Osteocyte (in vitro differentiated cells): ENCODE measurements around the gene CABLES2. TPM values are rescaled to one million over a fixed set of nuclear protein-coding genes. Genes with fewer than 3 reads are reported as not detected.

ENCODE experiments used
- DNase-seq: peaks from one replicate; pipeline ENCODE4 v3.0.0; 2021; ENCODE audit warnings: mixed read lengths; ENCODE audit not compliant: unreplicated experiment; ENCODE audit errors: extremely low spot score
- H3K27ac Mint-ChIP-seq: one replicate; pipeline ENCODE4 v1.8.0; 2021; ENCODE audit warnings: mild to moderate bottlenecking, mixed read lengths; ENCODE audit not compliant: unreplicated experiment
- H3K27me3 Mint-ChIP-seq: one replicate; pipeline ENCODE4 v1.8.0; 2021; ENCODE audit warnings: mixed read lengths; ENCODE audit not compliant: unreplicated experiment
- H3K36me3 Mint-ChIP-seq: one replicate; pipeline ENCODE4 v1.8.0; 2021; ENCODE audit warnings: mixed read lengths; ENCODE audit not compliant: unreplicated experiment
- H3K4me1 Mint-ChIP-seq: one replicate; pipeline ENCODE4 v1.8.0; 2021; ENCODE audit warnings: mixed read lengths; ENCODE audit not compliant: unreplicated experiment
- H3K4me3 Mint-ChIP-seq: one replicate; pipeline ENCODE4 v1.8.0; 2021; ENCODE audit warnings: mild to moderate bottlenecking, moderate library complexity, mixed read lengths; ENCODE audit not compliant: unreplicated experiment
- H3K9me3 Mint-ChIP-seq: one replicate; pipeline ENCODE4 v1.8.0; 2021; ENCODE audit warnings: mixed read lengths; ENCODE audit not compliant: unreplicated experiment
- total RNA-seq: library from RNA; stranded (reverse); gene quantifications from 2 replicates; pipeline ENCODE4 v1.2.1, GENCODE V29; 2021
- TF ChIP-seq, protein P1 (sequence below): fragments of 200-600 bp; sonication (generic); IDR thresholded peaks from 2 replicates; pipeline ENCODE4 v1.5.0; 2021; ENCODE audit warnings: antibody characterized with exemption, mild to moderate bottlenecking, moderate library complexity

CABLES2 gene
- total RNA-seq, 1 donor from 2014 or later = 8.8 TPM

DNA sequence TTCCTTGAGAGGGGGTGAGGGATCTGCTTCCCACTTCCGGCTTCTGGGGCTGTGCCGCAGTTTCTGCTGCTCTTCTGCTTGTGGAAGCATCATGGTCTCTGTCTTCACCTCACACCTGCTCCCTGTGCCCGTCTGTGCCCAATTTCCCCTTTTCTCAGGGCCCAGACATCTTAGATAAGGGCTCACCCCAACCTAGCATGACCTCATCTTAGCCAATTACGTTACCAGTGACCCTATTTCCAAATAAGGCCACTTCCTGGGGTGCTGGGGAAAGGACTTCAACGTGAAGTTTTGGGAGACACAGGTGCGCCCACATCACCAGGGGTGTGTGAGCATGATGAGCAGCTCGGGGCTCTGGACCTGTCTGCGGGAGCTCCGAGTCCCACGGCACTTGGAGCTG is 41.0 kb upstream of the CABLES2 start:
- H3K27ac Mint-ChIP-seq = no peak overlapping the region
- TF ChIP-seq, protein P1, sequence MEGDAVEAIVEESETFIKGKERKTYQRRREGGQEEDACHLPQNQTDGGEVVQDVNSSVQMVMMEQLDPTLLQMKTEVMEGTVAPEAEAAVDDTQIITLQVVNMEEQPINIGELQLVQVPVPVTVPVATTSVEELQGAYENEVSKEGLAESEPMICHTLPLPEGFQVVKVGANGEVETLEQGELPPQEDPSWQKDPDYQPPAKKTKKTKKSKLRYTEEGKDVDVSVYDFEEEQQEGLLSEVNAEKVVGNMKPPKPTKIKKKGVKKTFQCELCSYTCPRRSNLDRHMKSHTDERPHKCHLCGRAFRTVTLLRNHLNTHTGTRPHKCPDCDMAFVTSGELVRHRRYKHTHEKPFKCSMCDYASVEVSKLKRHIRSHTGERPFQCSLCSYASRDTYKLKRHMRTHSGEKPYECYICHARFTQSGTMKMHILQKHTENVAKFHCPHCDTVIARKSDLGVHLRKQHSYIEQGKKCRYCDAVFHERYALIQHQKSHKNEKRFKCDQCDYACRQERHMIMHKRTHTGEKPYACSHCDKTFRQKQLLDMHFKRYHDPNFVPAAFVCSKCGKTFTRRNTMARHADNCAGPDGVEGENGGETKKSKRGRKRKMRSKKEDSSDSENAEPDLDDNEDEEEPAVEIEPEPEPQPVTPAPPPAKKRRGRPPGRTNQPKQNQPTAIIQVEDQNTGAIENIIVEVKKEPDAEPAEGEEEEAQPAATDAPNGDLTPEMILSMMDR = no peak
- H3K4me3 Mint-ChIP-seq = no peak overlapping the region

DNA sequence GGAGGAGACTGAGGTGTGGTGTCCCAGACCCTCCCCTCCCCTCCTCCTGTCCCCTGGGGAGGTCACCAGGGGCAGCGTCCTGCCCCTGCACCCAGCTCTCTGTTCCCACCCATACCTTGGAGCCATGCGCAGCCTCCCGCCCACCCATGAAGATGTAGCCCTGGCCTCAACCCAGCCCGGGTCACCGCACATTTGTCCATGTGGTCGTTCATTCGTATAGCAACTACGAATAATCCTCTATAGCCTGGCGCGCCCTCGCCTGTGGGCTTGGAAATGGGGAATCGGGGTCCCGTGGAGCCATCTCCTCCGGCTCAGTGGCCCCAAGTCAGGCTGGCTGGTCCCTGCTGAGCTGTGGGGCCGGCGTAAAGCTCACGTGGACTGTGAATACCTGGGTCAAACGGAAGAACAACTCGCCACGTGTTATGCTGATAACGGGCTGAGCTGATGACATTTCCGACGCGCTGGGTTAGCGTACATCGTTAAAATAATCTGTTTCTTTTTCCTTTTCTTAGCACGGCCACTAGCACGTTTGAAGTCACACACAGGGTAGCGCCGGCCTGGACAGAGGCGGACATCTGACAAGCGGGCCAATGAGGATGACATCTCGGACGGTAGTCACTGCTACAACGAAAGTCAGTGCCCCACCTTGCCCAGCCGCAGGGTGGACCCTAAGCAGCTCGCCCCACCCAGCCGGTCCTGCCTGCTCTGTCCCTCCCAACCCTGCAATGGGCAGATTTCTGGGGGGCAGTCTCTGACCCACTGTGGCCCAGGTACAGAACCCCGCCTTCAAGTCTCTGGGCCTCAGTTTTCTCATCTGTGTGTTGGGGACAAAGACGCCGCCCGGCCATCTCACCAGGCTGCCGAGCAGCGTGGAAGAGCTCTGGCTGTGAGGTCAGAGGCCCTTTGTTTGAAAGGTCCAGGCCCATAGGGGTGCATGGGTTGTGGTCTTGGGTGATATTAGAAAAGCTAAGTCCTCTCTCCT is 40.1 kb upstream of the CABLES2 start:
- Mint-ChIP-seq H3K36me3 (no peaks in the 10 kb centered on the region), H3K9me3 (no peaks in the 10 kb centered on the region), H3K27ac (no peak overlapping the region), H3K4me3 (no peak overlapping the region), H3K4me1 (no peaks in the 10 kb centered on the region), H3K27me3 (peaks cover 10% of the 10 kb centered on the region)
- no peak for DNase-seq
- TF ChIP-seq, protein P1 = no peak

More for the DNA sequence above, 41.0 kb upstream of the CABLES2 start:
- DNase-seq = no peak
- no peaks in the 10 kb centered on the region for H3K4me1 Mint-ChIP-seq
- H3K36me3 Mint-ChIP-seq = no peaks in the 10 kb centered on the region
- H3K9me3 Mint-ChIP-seq = no peaks in the 10 kb centered on the region
- H3K27me3 Mint-ChIP-seq = peaks cover 6% of the 10 kb centered on the region

DNA sequence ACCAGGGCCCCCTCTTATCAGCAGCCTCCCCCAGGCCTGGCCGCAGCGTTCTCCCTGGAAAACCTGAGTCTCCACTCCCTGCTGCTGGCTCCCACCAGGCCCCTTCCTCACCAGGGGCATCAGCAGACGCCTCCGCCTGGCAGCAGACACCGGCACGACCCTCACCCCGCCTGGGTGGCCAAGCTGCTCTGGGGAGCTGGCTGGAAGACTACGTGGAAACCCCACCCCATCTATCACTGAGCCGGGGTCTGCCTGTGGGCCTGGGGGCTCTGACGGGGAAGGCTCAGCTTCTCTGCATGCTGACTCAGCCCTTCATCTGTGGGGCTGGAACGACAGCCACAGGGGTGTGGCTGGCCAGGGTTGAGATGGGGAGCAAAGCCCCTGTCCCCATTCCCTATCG is 39.4 kb upstream of the CABLES2 start:
- H3K4me3 Mint-ChIP-seq = no peak overlapping the region
- DNase-seq = no peak
- H3K9me3 Mint-ChIP-seq = no peaks in the 10 kb centered on the region
- no peak overlapping the region for H3K27ac Mint-ChIP-seq
- TF ChIP-seq, protein P1 = no peak
- H3K27me3 Mint-ChIP-seq = peaks cover 10% of the 10 kb centered on the region
- no peaks in the 10 kb centered on the region for H3K36me3 Mint-ChIP-seq
- H3K4me1 Mint-ChIP-seq = no peaks in the 10 kb centered on the region

DNA sequence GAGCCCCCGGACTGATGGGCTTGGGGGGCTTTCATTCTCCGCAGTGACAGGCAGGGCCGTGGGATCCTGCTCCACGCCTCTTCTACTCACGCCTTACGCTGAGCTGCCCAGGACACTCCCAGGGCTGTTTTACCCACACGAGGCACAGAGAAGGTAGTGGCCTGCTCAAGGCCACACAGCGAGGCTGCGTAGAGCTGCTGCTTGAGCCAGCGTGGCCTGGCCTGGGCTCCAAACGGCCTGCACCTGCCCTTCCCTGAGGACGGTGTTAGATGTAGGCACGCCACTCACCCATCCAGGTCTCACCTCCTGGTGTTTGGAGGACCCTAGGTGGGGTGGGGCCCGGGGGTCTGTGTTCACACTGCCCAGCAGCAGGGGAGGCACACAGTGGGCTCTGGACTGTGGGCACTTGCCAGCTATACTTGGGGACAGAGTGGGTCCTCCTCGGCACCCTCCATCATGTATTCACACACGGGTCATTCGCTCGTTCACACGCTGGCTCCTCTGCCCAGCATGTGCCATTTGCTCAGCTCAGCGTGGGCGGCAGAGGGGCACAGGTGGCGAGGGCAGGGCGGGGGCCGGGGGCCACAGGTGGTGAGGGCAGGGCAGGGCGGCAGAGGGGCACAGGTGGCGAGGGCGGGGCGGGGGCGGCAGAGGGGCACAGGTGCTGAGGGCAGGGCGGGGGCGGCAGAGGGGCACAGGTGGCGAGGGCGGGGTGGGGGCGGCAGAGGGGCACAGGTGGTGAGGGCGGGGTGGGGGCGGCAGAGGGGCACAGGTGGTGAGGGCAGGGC is 38.7 kb upstream of the CABLES2 start:
- DNase-seq = no peak
- TF ChIP-seq, protein P1 = no peak
- Mint-ChIP-seq H3K27ac (no peak overlapping the region), H3K9me3 (no peaks in the 10 kb centered on the region), H3K4me1 (no peaks in the 10 kb centered on the region), H3K27me3 (peaks cover 13% of the 10 kb centered on the region), H3K4me3 (no peak overlapping the region), H3K36me3 (no peaks in the 10 kb centered on the region)

DNA sequence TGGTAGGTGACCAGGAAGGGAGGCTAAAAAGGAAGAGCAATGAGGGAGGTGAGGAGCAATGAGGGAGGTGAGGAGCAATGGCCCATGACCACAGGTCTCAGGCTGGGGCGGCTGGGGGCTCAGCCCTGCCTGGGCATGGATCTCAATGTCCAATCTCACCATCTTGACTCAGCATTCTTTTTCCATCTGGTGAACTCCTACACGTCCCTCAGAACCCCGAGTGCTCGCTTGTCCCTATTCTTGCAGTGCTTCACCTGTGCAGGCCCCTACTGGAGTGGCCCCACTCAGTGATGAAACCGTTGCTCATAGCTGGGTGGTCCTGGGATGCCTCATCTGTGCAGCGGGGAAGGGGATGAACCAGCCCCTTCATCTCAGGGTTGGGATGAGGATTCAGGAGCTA is 37.2 kb upstream of the CABLES2 start:
- Mint-ChIP-seq H3K4me3 (no peak overlapping the region), H3K4me1 (no peaks in the 10 kb centered on the region), H3K36me3 (no peaks in the 10 kb centered on the region), H3K9me3 (no peaks in the 10 kb centered on the region), H3K27ac (no peak overlapping the region), H3K27me3 (peaks cover 10% of the 10 kb centered on the region)
- TF ChIP-seq, protein P1 = no peak
- no peak for DNase-seq
